ENCODE results near the gene MTX3.

Gene MTX3

GRCh38 chr5:79954620-79955019 is 36.4 kb downstream of the MTX3 start:
- TF ChIP-seq, protein P1, sequence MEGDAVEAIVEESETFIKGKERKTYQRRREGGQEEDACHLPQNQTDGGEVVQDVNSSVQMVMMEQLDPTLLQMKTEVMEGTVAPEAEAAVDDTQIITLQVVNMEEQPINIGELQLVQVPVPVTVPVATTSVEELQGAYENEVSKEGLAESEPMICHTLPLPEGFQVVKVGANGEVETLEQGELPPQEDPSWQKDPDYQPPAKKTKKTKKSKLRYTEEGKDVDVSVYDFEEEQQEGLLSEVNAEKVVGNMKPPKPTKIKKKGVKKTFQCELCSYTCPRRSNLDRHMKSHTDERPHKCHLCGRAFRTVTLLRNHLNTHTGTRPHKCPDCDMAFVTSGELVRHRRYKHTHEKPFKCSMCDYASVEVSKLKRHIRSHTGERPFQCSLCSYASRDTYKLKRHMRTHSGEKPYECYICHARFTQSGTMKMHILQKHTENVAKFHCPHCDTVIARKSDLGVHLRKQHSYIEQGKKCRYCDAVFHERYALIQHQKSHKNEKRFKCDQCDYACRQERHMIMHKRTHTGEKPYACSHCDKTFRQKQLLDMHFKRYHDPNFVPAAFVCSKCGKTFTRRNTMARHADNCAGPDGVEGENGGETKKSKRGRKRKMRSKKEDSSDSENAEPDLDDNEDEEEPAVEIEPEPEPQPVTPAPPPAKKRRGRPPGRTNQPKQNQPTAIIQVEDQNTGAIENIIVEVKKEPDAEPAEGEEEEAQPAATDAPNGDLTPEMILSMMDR (conservative IDR thresholded peaks at IDR 0.05; ENCODE audit: control insufficient read depth, insufficient read depth, low read depth, low read length), result no peak
- DNase-seq (ENCODE audit: low read depth), result peak; percentile 46
- no peak overlapping the region for H3K4me3 ChIP-seq (ENCODE audit: control insufficient read depth, low read depth, low read length)

DNA sequence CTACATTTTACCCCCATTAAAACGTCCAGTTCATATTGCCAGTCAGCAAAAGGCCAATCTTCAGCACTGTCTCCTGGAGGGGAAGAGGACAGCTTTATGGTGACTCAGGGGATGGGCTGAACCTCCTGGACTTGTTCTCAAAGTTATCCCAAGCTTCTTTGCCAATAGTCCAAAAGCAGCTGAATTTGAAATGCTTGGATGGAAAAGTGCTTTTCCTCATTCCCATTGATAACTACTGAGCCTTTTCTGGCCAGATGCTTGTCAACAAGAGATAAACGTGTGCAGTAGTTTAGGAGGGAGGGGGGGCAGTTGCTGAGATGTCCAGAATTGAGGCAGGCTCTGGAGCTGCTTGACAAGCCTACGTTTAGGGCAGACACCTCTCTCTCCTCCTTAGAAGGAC is 43.5 kb downstream of the MTX3 start:
- DNase-seq (ENCODE audit: low read depth), result no peak
- no peak overlapping the region for H3K4me3 ChIP-seq (ENCODE audit: control insufficient read depth, low read depth, low read length)
- TF ChIP-seq, protein P1 (conservative IDR thresholded peaks at IDR 0.05; ENCODE audit: control insufficient read depth, insufficient read depth, low read depth, low read length), result no peak

DNA sequence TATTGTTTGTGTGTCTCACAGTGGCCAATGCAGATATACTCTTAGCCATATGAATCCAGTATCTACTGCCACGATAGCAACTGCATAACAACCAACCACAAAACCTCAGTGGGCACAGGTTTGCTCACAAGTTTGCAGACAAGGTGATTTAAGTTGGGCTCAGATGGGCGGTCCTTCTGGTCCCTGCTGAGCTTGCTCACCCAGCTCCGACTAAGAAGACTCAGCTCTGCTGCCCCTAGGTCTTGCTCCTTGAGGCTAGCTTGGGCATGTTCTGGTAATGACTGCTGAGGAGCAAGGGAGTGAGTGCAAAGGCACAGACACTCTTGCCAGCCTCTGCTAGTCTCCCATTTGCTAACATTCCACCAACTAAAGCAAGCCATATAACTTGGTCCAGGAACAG is 52.6 kb downstream of the MTX3 start:
- no peak overlapping the region for H3K4me3 ChIP-seq (ENCODE audit: control insufficient read depth, low read depth, low read length)
- TF ChIP-seq, protein P1 (conservative IDR thresholded peaks at IDR 0.05; ENCODE audit: control insufficient read depth, insufficient read depth, low read depth, low read length), result no peak
- no peak for DNase-seq (ENCODE audit: low read depth)

GRCh38 chr5:79936646-79937216 is 54.3 kb downstream of the MTX3 start:
- no peak overlapping the region for H3K4me3 ChIP-seq (ENCODE audit: control insufficient read depth, low read depth, low read length)
- peak; percentile 40 for DNase-seq (ENCODE audit: low read depth)
- TF ChIP-seq, protein P1 (conservative IDR thresholded peaks at IDR 0.05; ENCODE audit: control insufficient read depth, insufficient read depth, low read depth, low read length), result no peak

DNA sequence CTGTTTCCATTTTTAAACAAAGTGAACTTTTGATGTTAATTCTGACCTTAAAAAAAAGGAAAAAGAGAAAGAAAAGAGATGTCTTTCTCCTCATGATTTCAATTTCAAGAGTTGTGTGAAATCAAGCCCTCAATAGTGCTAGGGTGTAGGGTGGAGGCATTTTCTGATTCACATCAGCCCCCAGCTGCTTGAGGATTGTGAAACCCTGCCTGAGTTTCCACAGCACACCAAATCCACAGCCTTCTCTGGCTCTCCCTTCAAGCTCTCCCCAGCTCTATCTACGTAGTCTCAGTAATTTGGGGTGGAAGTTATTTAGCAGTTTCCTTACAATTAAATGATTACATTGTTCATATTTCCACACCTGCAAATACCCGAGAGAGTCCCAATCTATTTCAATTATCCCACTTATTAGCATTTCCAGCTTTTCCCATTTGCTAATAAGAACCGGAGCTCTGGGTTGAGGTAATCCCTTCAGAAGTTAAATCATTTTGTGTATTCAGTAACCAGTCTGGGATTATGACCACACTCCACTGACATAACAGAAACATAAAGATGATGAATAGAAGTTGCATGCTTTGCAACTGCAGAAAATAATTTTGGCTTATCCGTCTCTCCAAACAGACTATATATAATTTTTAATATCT is 54.9 kb downstream of the MTX3 start:
- peak; percentile 72 for DNase-seq (ENCODE audit: low read depth)
- H3K4me3 ChIP-seq (ENCODE audit: control insufficient read depth, low read depth, low read length), result no peak overlapping the region
- TF ChIP-seq, protein P1 (conservative IDR thresholded peaks at IDR 0.05; ENCODE audit: control insufficient read depth, insufficient read depth, low read depth, low read length), result no peak

GRCh38 chr5:79934681-79935080 is 56.4 kb downstream of the MTX3 start:
- no peak overlapping the region for H3K4me3 ChIP-seq (ENCODE audit: control insufficient read depth, low read depth, low read length)
- TF ChIP-seq, protein P1 (conservative IDR thresholded peaks at IDR 0.05; ENCODE audit: control insufficient read depth, insufficient read depth, low read depth, low read length), result no peak
- no peak for DNase-seq (ENCODE audit: low read depth)
